C4-2B (cell line): ENCODE measurements around the gene NPAS3.

ENCODE experiments used
- ZFX ChIP-seq: fragments of 450-650 bp; IDR thresholded peaks from 2 replicates; pipeline ENCODE4 v1.6.1; 2017
- TF ChIP-seq, protein P1 (sequence below): fragments of 450-650 bp; conservative IDR thresholded peaks from 2 replicates; pipeline ENCODE4 v1.5.1; 2017; ENCODE audit warnings: mild to moderate bottlenecking

DNA sequence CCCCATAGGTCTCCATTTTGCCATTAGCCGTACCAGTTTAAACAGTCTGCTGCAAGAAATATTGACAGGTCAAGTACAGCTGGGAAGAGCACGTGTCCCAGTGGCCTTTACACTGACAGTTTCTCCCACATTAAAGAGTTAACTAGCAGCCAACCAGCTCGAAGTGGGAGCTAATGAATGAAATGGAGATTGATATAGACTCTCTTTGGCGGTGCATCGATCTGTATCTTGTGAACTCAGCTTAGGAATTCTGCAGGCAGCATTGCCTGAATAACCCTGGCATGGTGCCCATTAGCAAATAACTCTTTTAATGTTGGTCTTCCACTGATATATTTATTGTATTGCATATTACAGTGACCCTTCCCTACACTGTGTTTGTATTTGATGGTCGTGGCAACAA is 692.8 kb downstream of the NPAS3 start:
- TF ChIP-seq, protein P1, sequence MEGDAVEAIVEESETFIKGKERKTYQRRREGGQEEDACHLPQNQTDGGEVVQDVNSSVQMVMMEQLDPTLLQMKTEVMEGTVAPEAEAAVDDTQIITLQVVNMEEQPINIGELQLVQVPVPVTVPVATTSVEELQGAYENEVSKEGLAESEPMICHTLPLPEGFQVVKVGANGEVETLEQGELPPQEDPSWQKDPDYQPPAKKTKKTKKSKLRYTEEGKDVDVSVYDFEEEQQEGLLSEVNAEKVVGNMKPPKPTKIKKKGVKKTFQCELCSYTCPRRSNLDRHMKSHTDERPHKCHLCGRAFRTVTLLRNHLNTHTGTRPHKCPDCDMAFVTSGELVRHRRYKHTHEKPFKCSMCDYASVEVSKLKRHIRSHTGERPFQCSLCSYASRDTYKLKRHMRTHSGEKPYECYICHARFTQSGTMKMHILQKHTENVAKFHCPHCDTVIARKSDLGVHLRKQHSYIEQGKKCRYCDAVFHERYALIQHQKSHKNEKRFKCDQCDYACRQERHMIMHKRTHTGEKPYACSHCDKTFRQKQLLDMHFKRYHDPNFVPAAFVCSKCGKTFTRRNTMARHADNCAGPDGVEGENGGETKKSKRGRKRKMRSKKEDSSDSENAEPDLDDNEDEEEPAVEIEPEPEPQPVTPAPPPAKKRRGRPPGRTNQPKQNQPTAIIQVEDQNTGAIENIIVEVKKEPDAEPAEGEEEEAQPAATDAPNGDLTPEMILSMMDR = no peak
- no peak for TF ChIP-seq ZFX
